ENCODE measurements around the gene KCTD10.

Gene KCTD10

GRCh38 chr12:109487181-109488050 is 10.3 kb upstream of the KCTD10 start:
- no peak for DNase-seq (ENCODE audit: low spot score)
- POLR2A ChIA-PET (ENCODE audit: low non-redundant PET): no interaction called here
- no peak overlapping the region for H3K27ac ChIP-seq
- TF ChIP-seq, protein P1, sequence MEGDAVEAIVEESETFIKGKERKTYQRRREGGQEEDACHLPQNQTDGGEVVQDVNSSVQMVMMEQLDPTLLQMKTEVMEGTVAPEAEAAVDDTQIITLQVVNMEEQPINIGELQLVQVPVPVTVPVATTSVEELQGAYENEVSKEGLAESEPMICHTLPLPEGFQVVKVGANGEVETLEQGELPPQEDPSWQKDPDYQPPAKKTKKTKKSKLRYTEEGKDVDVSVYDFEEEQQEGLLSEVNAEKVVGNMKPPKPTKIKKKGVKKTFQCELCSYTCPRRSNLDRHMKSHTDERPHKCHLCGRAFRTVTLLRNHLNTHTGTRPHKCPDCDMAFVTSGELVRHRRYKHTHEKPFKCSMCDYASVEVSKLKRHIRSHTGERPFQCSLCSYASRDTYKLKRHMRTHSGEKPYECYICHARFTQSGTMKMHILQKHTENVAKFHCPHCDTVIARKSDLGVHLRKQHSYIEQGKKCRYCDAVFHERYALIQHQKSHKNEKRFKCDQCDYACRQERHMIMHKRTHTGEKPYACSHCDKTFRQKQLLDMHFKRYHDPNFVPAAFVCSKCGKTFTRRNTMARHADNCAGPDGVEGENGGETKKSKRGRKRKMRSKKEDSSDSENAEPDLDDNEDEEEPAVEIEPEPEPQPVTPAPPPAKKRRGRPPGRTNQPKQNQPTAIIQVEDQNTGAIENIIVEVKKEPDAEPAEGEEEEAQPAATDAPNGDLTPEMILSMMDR (conservative IDR thresholded peaks at IDR 0.05; ENCODE audit: low read depth): no peak
- CTCF ChIA-PET: no interaction called here

GRCh38 chr12:109485201-109485600 is 8.1 kb upstream of the KCTD10 start:
- POLR2A ChIA-PET (ENCODE audit: low non-redundant PET): no interaction called here
- CTCF ChIA-PET: interaction anchor here (0.5 to 1.5 kb wide), 2 partner anchors 57 to 396 kb away, joined by 6 to 7 read pairs; no protein-coding TSS in a partner anchor
- no peak overlapping the region for H3K27ac ChIP-seq
- TF ChIP-seq, protein P1 (conservative IDR thresholded peaks at IDR 0.05; ENCODE audit: low read depth): no peak
- DNase-seq (ENCODE audit: low spot score): no peak

GRCh38 chr12:109483346-109483745 is 6.2 kb upstream of the KCTD10 start:
- TF ChIP-seq, protein P1 (conservative IDR thresholded peaks at IDR 0.05; ENCODE audit: low read depth): no peak
- H3K27ac ChIP-seq: no peak overlapping the region
- ChIA-PET CTCF (interaction anchor here (0.6 to 1.3 kb wide), 4 partner anchors 11 to 1738 kb away, joined by 3 to 4 read pairs (median 4); no protein-coding TSS in a partner anchor), POLR2A (ENCODE audit: low non-redundant PET) (no interaction called here)
- no peak for DNase-seq (ENCODE audit: low spot score)

DNA sequence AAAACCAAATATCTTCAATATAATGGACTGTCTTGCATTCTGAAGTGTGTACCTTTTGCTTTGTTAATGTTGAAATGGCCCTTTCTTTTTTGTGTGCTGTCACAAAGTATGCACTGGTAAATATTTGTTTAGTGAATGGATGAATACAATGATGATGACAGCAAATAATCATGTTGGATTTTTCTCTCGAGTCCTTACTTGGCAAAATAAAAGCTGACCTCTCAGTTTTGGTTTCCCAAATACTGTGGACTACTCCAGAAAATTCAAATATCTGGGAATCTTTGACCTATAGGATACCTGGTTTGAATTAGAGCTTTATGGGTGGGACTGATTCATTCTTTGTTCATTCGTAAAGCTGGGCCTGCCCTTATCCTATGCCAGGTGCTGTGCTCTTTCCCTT is 5.8 kb upstream of the KCTD10 start:
- no peak overlapping the region for H3K27ac ChIP-seq
- no peak for DNase-seq (ENCODE audit: low spot score)
- CTCF ChIA-PET: interaction anchor here (0.7 to 1.3 kb wide), 3 partner anchors 10 to 1738 kb away, joined by 3 to 4 read pairs (median 3); no protein-coding TSS in a partner anchor
- TF ChIP-seq, protein P1 (conservative IDR thresholded peaks at IDR 0.05; ENCODE audit: low read depth): no peak
- POLR2A ChIA-PET (ENCODE audit: low non-redundant PET): no interaction called here

- CTCF ChIA-PET: interaction anchor here (1.1 to 1.3 kb wide), 2 partner anchors 10 to 54 kb away, joined by 3 to 4 read pairs; no protein-coding TSS in a partner anchor
Measured at GRCh38 chr12:109482491-109482890, 5.4 kb upstream of the KCTD10 start.

DNA sequence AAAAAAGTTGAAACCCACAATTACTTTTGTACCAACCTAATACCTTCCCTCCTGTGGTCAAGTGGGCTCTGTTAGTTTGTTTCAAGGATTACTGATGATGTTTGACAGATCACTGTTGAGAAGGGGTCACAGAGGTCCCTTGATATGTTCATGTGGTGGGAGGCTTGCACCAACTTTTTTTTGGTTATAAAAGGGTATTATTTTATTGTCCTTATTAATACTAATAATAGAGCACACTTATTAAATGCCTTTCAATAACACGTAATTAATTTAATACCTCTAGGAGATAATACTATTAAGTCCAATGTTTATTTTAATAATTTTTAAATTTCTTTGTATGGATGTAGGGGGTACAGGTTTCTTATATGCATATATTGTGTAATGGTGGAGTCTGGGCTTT is 4.8 kb upstream of the KCTD10 start:
- TF ChIP-seq, protein P1 (conservative IDR thresholded peaks at IDR 0.05; ENCODE audit: low read depth): no peak
- ChIA-PET POLR2A (ENCODE audit: low non-redundant PET) (no interaction called here), CTCF (no interaction called here)
- no peak for DNase-seq (ENCODE audit: low spot score)
- H3K27ac ChIP-seq: no peak overlapping the region

More at GRCh38 chr12:109482491-109482890, 5.4 kb upstream of the KCTD10 start:
- TF ChIP-seq, protein P1 (conservative IDR thresholded peaks at IDR 0.05; ENCODE audit: low read depth): no peak
- no peak overlapping the region for H3K27ac ChIP-seq
- DNase-seq (ENCODE audit: low spot score): no peak
- POLR2A ChIA-PET (ENCODE audit: low non-redundant PET): no interaction called here
